DOHH2 (cell line): ENCODE measurements around the gene TDRD7.

Source experiments
- H3F3A ChIP-seq: fragments of 200-600 bp; sonication (generic), shearing (Covaris generic); 2 replicates; pipeline ENCODE4 v1.6.0; 2016; ENCODE audit warnings: antibody characterized with exemption, mild to moderate bottlenecking; ENCODE audit not compliant: control insufficient read depth, insufficient read depth
- H3K27ac ChIP-seq: fragments of 200-600 bp; sonication (generic); 2 replicates; pipeline ENCODE4 v1.5.1; 2014; ENCODE audit warnings: low read depth, mild to moderate bottlenecking, low read length, moderate library complexity
- H3K27me3 ChIP-seq: fragments of 200-600 bp; sonication (generic); 2 replicates; pipeline ENCODE4 v1.6.1; 2014; ENCODE audit warnings: mild to moderate bottlenecking, low read length, mixed read lengths; ENCODE audit not compliant: control insufficient read depth
- H3K36me3 ChIP-seq: fragments of 200-600 bp; sonication (generic); 2 replicates; pipeline ENCODE4 v1.6.1; 2014; ENCODE audit warnings: mild to moderate bottlenecking, low read length, moderate library complexity, mixed read lengths; ENCODE audit not compliant: control insufficient read depth
- H3K4me1 ChIP-seq: fragments of 200-600 bp; sonication (generic); 2 replicates; pipeline ENCODE4 v1.6.1; 2014; ENCODE audit warnings: mild to moderate bottlenecking, low read length, mixed read lengths; ENCODE audit not compliant: control insufficient read depth
- H3K4me2 ChIP-seq: fragments of 200-600 bp; sonication (generic); 2 replicates; pipeline ENCODE4 v1.6.0; 2014; ENCODE audit warnings: mild to moderate bottlenecking, low read length, moderate library complexity
- H3K4me3 ChIP-seq: fragments of 200-600 bp; sonication (generic); 2 replicates; pipeline ENCODE4 v1.5.1; 2014; ENCODE audit warnings: mild to moderate bottlenecking, low read length, mixed read lengths
- H3K79me2 ChIP-seq: fragments of 200-600 bp; sonication (generic); 2 replicates; pipeline ENCODE4 v1.6.1; 2014; ENCODE audit warnings: mild to moderate bottlenecking, low read length, mixed read lengths; ENCODE audit not compliant: control insufficient read depth
- H3K9me2 ChIP-seq: fragments of 200-600 bp; sonication (generic); replicated peaks from 2 replicates; pipeline ENCODE4 v1.6.1; 2014; ENCODE audit warnings: mild to moderate bottlenecking, low read length, mixed read lengths; ENCODE audit not compliant: control insufficient read depth
- H3K9me3 ChIP-seq: fragments of 200-600 bp; sonication (generic); 2 replicates; pipeline ENCODE4 v1.6.1; 2014; ENCODE audit warnings: antibody characterized with exemption, low read length, mixed read lengths; ENCODE audit not compliant: control insufficient read depth, insufficient read depth
- H4K20me1 ChIP-seq: fragments of 200-600 bp; sonication (generic); 2 replicates; pipeline ENCODE4 v1.6.0; 2014; ENCODE audit warnings: low read depth, mild to moderate bottlenecking, antibody characterized with exemption, low read length, moderate library complexity; ENCODE audit not compliant: control insufficient read depth, insufficient read depth
- CTCF ChIP-seq: fragments of 200-600 bp; sonication (generic); IDR thresholded peaks from one replicate; pipeline ENCODE4 v1.5.1; 2014; ENCODE audit warnings: antibody characterized with exemption, mild to moderate bottlenecking, low read depth, low read length; ENCODE audit not compliant: poor library complexity, severe bottlenecking
- EZH2phosphoT487 ChIP-seq: fragments of 200-600 bp; sonication (generic); IDR thresholded peaks from 2 replicates; pipeline ENCODE4 v1.6.1; 2017; ENCODE audit warnings: borderline replicate concordance, mild to moderate bottlenecking, antibody characterized with exemption, low read length, moderate library complexity, mixed read lengths

TDRD7 gene

GRCh38 chr9:97386733-97387503 is 25.0 kb upstream of the TDRD7 start:
- no peak overlapping the region for H3K27ac ChIP-seq
- no peaks in the 10 kb centered on the region for H3K27me3 ChIP-seq
- no peaks in the 10 kb centered on the region for H3K79me2 ChIP-seq
- H3K36me3 ChIP-seq, result no peaks in the 10 kb centered on the region
- H3K4me3 ChIP-seq, result no peak overlapping the region
- H3F3A ChIP-seq, result no peaks in the 10 kb centered on the region
- H3K9me2 ChIP-seq, result no peaks in the 10 kb centered on the region
- no peaks in the 10 kb centered on the region for H3K9me3 ChIP-seq
- H3K4me2 ChIP-seq, result 0 out of 2 replicates have a peak overlapping the region, but pooled peaks have one; percentile 15
- TF ChIP-seq CTCF, result peak; percentile 99
- no peak for TF ChIP-seq EZH2phosphoT487
- no peaks in the 10 kb centered on the region for H4K20me1 ChIP-seq
- peaks cover 6% of the 10 kb centered on the region; the same call in 1 of the 2 replicates for H3K4me1 ChIP-seq

- TF ChIP-seq CTCF (no peak), EZH2phosphoT487 (no peak)
Measured at GRCh38 chr9:97387504-97387886, 24.4 kb upstream of the TDRD7 start.

GRCh38 chr9:97387936-97388684 is 23.8 kb upstream of the TDRD7 start:
- Histone ChIP-seq H3K27ac (no peak overlapping the region), H3K4me1 (peaks cover 6% of the 10 kb centered on the region; the same call in 1 of the 2 replicates), H3K36me3 (no peaks in the 10 kb centered on the region), H3K4me2 (no peak overlapping the region), H3K79me2 (no peaks in the 10 kb centered on the region), H3K4me3 (no peak overlapping the region), H3K9me2 (no peaks in the 10 kb centered on the region), H3K9me3 (no peaks in the 10 kb centered on the region), H4K20me1 (no peaks in the 10 kb centered on the region), H3K27me3 (peaks cover under 1% of the 10 kb centered on the region; the same call in 1 of the 2 replicates), H3F3A (no peaks in the 10 kb centered on the region)
- TF ChIP-seq CTCF (no peak), EZH2phosphoT487 (no peak)

More at GRCh38 chr9:97387504-97387886, 24.4 kb upstream of the TDRD7 start:
- no peaks in the 10 kb centered on the region for H3K27me3 ChIP-seq
- no peak overlapping the region for H3K27ac ChIP-seq
- H3K4me1 ChIP-seq, result peaks cover 6% of the 10 kb centered on the region; the same call in 1 of the 2 replicates
- no peaks in the 10 kb centered on the region for H3F3A ChIP-seq
- H4K20me1 ChIP-seq, result no peaks in the 10 kb centered on the region
- no peaks in the 10 kb centered on the region for H3K9me3 ChIP-seq
- no peak overlapping the region for H3K4me2 ChIP-seq
- no peak overlapping the region for H3K4me3 ChIP-seq
- no peaks in the 10 kb centered on the region for H3K79me2 ChIP-seq
- no peaks in the 10 kb centered on the region for H3K9me2 ChIP-seq
- no peaks in the 10 kb centered on the region for H3K36me3 ChIP-seq
